SU-DHL-6 (cell line): Measurements from ENCODE around the gene STYX.

Source experiments
- H2AFZ ChIP-seq: fragments of 200-600 bp; sonication (generic); 2 replicates; pipeline ENCODE4 v1.6.1; 2014; ENCODE audit warnings: low read depth, mild to moderate bottlenecking, moderate library complexity, mixed read lengths, antibody characterized with exemption, low read length; ENCODE audit not compliant: severe bottlenecking
- H3F3A ChIP-seq: fragments of 200-600 bp; shearing (Covaris generic); 2 replicates; pipeline ENCODE4 v1.6.0; 2016; ENCODE audit warnings: antibody characterized with exemption, mild to moderate bottlenecking; ENCODE audit not compliant: insufficient read depth
- H3K27ac ChIP-seq: fragments of 200-600 bp; sonication (generic); 2 replicates; pipeline ENCODE4 v1.5.1; 2016; ENCODE audit warnings: low read depth, mild to moderate bottlenecking, low read length, moderate library complexity, mixed read lengths
- H3K27me3 ChIP-seq: fragments of 200-600 bp; sonication (generic), shearing (Covaris generic); 2 replicates; pipeline ENCODE4 v1.6.0; 2014; ENCODE audit warnings: mild to moderate bottlenecking, low read length
- H3K36me3 ChIP-seq: fragments of 200-600 bp; sonication (generic); 2 replicates; pipeline ENCODE4 v1.6.1; 2014; ENCODE audit warnings: mild to moderate bottlenecking, low read length, mixed read lengths
- H3K4me2 ChIP-seq: fragments of 300-600, 200-600 bp; shearing (Covaris generic), sonication (generic); 2 replicates; pipeline ENCODE4 v1.6.0; 2014; ENCODE audit warnings: low read length, low read depth, mild to moderate bottlenecking; ENCODE audit not compliant: poor library complexity, severe bottlenecking
- H3K4me3 ChIP-seq: fragments of 200-600 bp; sonication (generic); 2 replicates; pipeline ENCODE4 v1.5.1; 2014; ENCODE audit warnings: antibody characterized with exemption, low read length, mild to moderate bottlenecking, mixed read lengths; ENCODE audit not compliant: insufficient read depth, poor library complexity, severe bottlenecking
- H3K79me2 ChIP-seq: fragments of 200-600 bp; sonication (generic); 2 replicates; pipeline ENCODE4 v1.6.1; 2014; ENCODE audit warnings: mild to moderate bottlenecking, low read length, moderate library complexity; ENCODE audit not compliant: insufficient read depth
- H3K9ac ChIP-seq: fragments of 200-600 bp; sonication (generic); 2 replicates; pipeline ENCODE4 v1.7.0; 2014; ENCODE audit warnings: mild to moderate bottlenecking, low read length
- H3K9me2 ChIP-seq: fragments of 200-600 bp; sonication (generic); replicated peaks from 2 replicates; pipeline ENCODE4 v1.6.1; 2014; ENCODE audit warnings: low read length; ENCODE audit not compliant: insufficient read depth
- H3K9me3 ChIP-seq: fragments of 200-600 bp; sonication (generic); 2 replicates; pipeline ENCODE4 v1.6.1; 2014; ENCODE audit warnings: low read length, mixed read lengths; ENCODE audit not compliant: insufficient read depth
- H4K20me1 ChIP-seq: fragments of 200-600 bp; sonication (generic); 2 replicates; pipeline ENCODE4 v1.6.1; 2014; ENCODE audit warnings: low read depth, mild to moderate bottlenecking, antibody characterized with exemption, low read length, moderate library complexity, mixed read lengths
- EZH2phosphoT487 ChIP-seq: fragments of 200-600 bp; sonication (generic), shearing (Covaris generic); conservative IDR thresholded peaks from 2 replicates; pipeline ENCODE4 v1.6.1; 2018; ENCODE audit warnings: mild to moderate bottlenecking, antibody characterized with exemption, low read length, moderate library complexity, mixed read lengths
- TF ChIP-seq, protein P1 (sequence below): fragments of 200-600 bp; sonication (generic); IDR thresholded peaks from one replicate; pipeline ENCODE4 v1.5.1; 2017; ENCODE audit warnings: antibody characterized with exemption, mild to moderate bottlenecking, low read length, moderate library complexity; ENCODE audit not compliant: insufficient read depth, poor library complexity, severe bottlenecking

STYX gene

DNA sequence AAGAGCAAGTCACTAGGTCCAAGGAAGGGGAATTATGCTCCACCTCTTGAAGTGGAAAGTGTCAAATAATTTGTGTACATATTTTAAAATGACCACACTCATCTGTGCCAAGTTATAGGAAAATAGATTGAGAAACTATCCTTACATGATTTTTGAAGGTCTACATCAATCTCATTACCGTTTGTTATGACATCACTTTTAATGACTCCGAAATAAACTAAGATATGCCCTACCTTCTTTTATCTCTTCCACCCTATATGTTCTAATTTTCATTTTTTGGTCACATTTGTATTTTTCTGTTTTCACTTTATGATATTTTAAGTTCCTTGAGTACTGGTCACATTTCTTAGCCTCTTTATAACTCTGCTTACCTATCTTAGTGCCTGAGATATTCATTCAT, 26.3 kb upstream of the STYX start:
- Histone ChIP-seq H3K4me2 (no peak overlapping the region), H2AFZ (no peak overlapping the region), H3F3A (peaks cover 4% of the 10 kb centered on the region; the same call in 1 of the 2 replicates), H3K27me3 (no peaks in the 10 kb centered on the region), H3K9me2 (no peaks in the 10 kb centered on the region), H3K79me2 (peaks cover 16% of the 10 kb centered on the region), H3K9me3 (no peaks in the 10 kb centered on the region), H4K20me1 (no peaks in the 10 kb centered on the region), H3K9ac (no peak overlapping the region), H3K4me3 (no peak overlapping the region), H3K27ac (no peak overlapping the region), H3K36me3 (peaks cover 4% of the 10 kb centered on the region)
- no peak for TF ChIP-seq EZH2phosphoT487

DNA sequence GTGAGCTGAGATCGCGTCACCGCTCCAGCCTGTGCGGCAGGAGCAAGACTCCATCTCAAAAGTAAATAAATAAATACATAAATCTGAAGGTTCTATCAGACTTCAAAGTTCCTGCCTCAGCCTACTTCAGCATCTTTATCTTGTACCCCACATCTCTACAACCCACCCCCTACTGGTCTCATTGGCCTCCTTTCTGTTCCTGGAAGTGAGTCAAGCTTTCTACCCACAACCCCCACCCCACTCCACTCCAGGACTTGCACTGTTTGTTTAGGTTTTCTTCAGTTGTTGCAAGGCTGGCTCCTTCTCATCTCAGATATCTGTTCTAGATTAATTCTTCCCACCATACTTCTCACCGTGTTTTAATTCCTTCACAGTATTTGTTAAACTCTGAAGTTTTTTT, 23.7 kb upstream of the STYX start:
- Histone ChIP-seq H3K9me2 (no peaks in the 10 kb centered on the region), H3K79me2 (peaks cover 30% of the 10 kb centered on the region), H2AFZ (peak overlapping the region; percentile 86), H3K27me3 (no peaks in the 10 kb centered on the region), H3F3A (no peaks in the 10 kb centered on the region), H3K4me2 (peak overlapping the region; percentile 94), H3K27ac (peak overlapping the region; percentile 56), H3K9me3 (no peaks in the 10 kb centered on the region), H4K20me1 (no peaks in the 10 kb centered on the region), H3K4me3 (peak overlapping the region; percentile 93), H3K36me3 (peaks cover 24% of the 10 kb centered on the region), H3K9ac (peak overlapping the region; percentile 92)
- TF ChIP-seq EZH2phosphoT487: no peak

DNA sequence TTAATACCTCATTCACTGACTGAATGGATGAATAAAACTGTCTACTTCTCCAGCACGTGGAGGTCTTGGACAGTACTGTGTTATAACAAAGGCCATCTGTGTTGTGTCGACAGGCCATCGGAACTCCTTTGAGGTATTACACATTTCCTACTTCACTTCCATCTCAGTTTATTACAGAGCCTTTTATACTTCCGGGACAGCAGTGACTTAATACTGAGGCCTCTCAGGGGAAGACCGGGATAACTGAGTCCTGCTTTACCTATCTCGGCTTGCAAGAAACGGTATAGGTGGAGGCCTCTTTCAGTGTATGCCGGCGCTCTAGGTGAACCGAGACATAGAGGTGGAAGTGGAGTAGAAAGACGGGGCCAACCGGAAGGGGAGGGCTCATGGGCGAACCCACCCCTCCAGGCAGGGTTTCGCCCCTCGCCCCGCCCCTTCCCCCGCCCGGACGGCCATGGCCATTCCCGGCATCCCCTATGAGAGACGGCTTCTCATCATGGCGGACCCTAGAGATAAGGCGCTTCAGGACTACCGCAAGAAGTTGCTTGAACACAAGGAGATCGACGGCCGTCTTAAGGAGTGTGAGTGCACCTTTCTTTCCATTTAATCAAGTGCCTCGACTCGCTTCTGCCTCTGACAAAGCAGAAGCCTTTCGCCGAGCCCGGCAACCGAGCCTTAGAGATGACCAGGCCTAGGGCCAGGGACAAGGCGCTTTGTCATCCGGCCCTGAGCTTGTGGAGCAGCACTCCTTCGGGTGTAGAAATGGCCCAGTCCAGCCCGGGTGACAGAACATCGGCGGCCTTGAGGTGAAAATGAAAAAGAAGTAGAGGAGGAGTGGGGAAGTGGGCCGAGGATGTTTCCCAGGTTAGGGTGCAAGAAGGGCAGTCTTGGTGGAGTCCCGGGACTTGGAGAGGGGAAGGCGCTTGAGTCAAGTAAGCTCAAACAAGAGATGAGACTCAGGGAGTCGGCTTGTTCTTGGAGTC, 23.0 kb upstream of the STYX start, which contains the start of gene PSMC6:
TSS of gene PSMC6 (plus strand) at position 477 of the 983 bp plus-strand sequence. CDS start at position 497, 20 bp downstream.
- H3K79me2 ChIP-seq: peaks cover 30% of the 10 kb centered on the region
- TF ChIP-seq EZH2phosphoT487: no peak
- TF ChIP-seq, protein P1, sequence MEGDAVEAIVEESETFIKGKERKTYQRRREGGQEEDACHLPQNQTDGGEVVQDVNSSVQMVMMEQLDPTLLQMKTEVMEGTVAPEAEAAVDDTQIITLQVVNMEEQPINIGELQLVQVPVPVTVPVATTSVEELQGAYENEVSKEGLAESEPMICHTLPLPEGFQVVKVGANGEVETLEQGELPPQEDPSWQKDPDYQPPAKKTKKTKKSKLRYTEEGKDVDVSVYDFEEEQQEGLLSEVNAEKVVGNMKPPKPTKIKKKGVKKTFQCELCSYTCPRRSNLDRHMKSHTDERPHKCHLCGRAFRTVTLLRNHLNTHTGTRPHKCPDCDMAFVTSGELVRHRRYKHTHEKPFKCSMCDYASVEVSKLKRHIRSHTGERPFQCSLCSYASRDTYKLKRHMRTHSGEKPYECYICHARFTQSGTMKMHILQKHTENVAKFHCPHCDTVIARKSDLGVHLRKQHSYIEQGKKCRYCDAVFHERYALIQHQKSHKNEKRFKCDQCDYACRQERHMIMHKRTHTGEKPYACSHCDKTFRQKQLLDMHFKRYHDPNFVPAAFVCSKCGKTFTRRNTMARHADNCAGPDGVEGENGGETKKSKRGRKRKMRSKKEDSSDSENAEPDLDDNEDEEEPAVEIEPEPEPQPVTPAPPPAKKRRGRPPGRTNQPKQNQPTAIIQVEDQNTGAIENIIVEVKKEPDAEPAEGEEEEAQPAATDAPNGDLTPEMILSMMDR: no peak
- H3K9me2 ChIP-seq: no peaks in the 10 kb centered on the region
- H3K4me3 ChIP-seq: peak within 1 kb of the TSS; percentile 93
- H3K36me3 ChIP-seq: peaks cover 31% of the 10 kb centered on the region
- peak within 1 kb of the TSS; percentile 56 for H3K27ac ChIP-seq
- H3K4me2 ChIP-seq: peak within 1 kb of the TSS; percentile 94
- no peaks in the 10 kb centered on the region for H3F3A ChIP-seq
- H3K9me3 ChIP-seq: no peaks in the 10 kb centered on the region
- peak within 1 kb of the TSS; percentile 92 for H3K9ac ChIP-seq
- H3K27me3 ChIP-seq: no peaks in the 10 kb centered on the region
- peak within 1 kb of the TSS; percentile 86 for H2AFZ ChIP-seq
- no peaks in the 10 kb centered on the region for H4K20me1 ChIP-seq

DNA sequence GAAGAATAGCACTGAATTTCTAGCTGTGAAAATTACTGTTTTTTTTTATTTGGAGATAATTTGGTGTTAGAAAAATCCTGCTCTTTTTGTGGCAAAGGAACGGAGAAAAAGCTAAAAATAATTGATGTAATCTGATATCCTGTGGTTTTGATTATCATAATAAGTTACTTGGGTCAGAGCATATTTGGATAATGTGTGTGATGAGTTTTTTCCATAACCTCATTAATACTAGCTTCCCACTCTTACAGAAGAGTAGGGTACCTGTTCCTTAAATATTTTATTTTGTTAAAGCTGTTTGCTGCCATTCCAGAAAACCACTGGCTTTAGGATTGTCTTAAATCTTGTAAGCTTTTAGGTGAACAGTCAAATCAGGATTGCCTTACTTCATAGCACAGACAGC, 18.3 kb upstream of the STYX start:
- Histone ChIP-seq H3K9me2 (no peaks in the 10 kb centered on the region), H2AFZ (no peak overlapping the region), H3K4me3 (no peak overlapping the region), H3K9me3 (no peaks in the 10 kb centered on the region), H3K36me3 (peaks cover 59% of the 10 kb centered on the region), H3K27me3 (no peaks in the 10 kb centered on the region), H3K4me2 (no peak overlapping the region), H3K9ac (no peak overlapping the region), H4K20me1 (no peaks in the 10 kb centered on the region), H3F3A (0 out of 2 replicates have a peak, but pooled peaks cover 4% of the 10 kb centered on the region), H3K27ac (no peak overlapping the region), H3K79me2 (peaks cover 30% of the 10 kb centered on the region)
- TF ChIP-seq EZH2phosphoT487: no peak
- TF ChIP-seq, protein P1: no peak
